ENCODE measurements around the gene PARD3.

GRCh38 chr10:34859170-34859569 lies 44.1 kb upstream of the PARD3 start:
- TF ChIP-seq CTCF (IDR thresholded peaks at IDR 0.05; ENCODE audit: insufficient read depth, low read length, poor library complexity, severe bottlenecking) (no peak), EZH2phosphoT487 (conservative IDR thresholded peaks at IDR 0.05; ENCODE audit: low read length) (no peak)
